Middle frontal gyrus (tissue), 1 donor: ENCODE measurements around the gene OLFML2A.
A peak's percentile ranks its signal among the peaks of the same experiment; 100 is the strongest.
"Not testable (repeated sequence)": the region's sequence is repeated elsewhere in the genome, so short reads cannot be mapped to it uniquely, and the experiment has no call there.

Source experiments
- DNase-seq: peaks from one replicate; pipeline ENCODE4 v3.0.0-alpha.2; 2015; ENCODE audit warnings: low spot score; ENCODE audit errors: extremely low spot score

Gene OLFML2A

DNA sequence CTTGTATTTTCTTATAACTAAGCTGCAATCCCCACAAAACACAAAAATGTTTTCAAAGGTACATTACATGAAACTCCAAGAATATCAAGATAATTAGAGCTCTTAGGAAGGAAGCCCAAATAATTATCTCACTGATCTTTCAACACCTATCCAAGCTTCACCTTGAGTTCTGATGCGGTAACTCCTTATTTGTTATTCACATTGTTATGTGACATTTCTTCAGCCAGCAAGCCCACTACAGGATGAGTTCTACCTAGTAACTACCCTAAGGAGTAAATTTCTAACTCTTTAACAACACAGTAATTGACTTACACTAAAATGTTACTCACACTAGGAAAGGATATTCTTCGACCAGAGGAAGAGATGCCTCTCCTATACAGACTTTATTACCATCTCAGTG, 15.7 kb upstream of the OLFML2A start:
- DNase-seq, result no peak

DNA sequence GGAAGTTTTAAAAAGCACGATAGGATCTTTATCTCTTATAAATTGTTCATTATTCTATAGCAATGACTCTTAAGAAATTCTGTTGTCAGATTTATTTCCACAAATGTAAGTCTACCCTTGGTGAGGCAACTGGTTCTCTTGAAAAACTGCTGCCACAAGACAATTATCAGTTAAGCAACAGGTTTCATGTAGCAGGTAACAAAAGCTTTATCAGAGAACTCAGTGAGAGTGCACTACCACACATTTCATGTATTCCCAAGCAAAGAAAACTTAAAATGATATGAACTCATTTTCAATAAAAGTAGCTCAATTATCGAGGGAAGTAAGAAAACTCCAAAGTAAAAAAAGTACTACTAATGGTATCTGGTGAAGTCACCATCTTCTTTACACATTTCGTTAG, 15.2 kb upstream of the OLFML2A start:
- no peak for DNase-seq

DNA sequence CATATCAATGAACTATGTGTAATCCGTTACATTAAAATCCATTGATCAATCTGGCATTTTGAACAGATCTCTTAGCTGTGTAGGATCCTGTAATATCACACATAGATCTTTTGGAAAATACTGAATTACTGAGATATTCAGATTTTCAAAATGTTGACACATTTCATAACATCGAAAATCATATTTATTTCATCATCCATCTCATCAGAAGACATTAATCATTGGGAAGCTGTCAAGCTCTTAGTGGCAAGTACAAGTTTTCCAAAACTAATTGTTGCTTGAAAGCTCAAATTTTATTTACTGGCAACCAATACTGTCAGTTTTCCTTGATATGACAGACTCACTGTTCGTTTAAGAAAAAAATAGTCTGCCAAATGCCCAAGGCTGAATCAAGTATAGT, 14.3 kb upstream of the OLFML2A start:
- DNase-seq, result no peak

DNA sequence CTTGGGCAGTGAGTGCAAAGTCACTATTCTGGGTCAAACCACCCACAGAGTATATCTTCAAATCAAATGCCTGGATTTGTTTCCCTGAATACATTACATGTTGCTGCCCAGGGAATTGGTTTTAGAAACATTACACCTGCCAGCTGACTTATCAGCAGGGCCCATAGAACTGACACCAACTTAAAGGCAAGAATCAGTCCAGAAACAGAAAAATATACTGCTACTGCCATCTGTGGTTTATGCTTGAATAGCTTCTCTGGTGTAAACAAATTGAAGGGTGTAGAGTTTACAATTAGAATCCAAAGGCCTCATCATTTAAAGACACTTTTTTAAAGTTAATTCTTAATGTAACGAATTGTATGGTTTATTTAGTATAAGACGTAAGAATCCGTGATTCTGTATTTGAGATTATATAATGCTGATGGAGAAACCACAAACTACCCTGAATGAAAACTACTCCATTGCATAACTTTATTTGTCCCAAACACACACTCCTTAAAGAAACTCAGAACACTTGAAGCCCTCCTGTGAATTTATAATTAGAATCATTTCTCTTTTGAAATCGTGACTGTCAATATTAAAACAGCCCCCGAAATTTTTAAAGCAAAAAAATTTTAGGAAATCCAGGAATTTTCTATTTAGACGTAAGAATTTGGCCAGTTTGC, 12.0 kb upstream of the OLFML2A start:
- no peak for DNase-seq

DNA sequence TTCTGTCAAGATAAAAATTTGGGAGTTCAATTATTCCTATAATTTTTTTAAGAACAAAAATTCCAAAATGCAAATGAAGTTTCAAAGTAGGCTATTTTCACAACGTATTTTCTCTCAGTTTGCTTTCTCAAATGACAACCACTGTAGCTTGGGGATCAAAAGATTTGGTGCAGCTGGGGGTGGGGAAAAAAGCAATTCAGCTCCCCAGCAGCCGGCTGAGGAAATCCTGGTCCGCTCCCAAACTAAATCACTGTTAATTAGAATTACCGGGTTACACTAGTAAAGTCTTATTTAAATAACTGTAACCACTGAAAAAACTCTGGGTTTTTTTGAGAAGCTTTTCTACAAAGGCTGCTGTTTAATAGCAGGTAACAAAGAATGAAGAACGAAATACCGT, 11.5 kb upstream of the OLFML2A start:
- no peak for DNase-seq

DNA sequence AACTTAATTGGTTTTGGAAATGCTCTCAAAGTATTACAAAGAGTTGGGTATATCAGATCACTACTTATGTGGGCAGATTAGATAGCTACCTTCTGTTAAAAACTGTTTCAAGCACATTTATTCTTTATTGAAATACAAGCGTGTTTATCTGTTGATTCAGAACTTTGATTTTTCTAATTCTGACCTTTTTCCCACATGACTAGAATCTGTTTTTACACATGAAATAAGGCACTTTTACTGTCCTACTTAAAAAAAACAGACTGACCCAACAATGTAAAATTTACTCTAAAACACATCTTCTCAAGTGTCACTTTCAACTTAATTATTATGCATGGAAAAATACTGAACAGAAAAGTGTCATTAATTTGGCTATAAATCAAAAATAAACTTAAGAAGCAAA, 10.6 kb upstream of the OLFML2A start:
- no peak for DNase-seq

DNA sequence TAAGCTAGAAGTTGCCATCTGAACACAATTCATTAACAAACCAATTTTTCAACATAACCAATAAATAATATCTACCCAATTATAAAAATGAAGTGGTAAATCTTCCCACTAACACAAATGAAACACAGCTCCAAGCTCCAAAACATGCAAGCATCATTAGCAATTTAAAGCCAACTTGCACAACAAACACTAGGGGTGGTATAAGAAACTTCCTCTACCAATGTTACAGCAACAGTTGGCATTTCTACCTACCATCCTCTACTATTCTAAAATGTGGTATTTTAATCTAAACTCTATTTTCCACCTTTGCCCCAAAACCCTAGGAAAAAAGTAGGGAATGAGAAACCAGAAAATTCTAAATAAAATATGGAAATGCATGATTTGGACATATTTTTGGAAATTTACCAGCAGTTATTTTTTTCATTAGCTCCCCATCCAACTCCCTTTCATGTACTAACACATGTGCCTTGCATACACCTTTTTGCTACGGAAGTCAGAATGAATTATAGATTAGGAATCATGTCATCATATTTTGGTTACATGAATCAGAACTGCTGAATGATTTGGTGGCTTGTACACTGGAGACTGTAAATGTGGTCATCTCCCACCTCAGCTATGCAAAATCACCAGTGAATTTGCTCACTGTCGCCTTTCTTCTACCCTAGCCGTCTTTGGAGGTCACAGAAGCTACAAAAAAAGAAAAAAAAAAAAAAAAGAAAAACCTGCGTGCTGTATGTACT, 9.9 kb upstream of the OLFML2A start:
- DNase-seq, result no peak

DNA sequence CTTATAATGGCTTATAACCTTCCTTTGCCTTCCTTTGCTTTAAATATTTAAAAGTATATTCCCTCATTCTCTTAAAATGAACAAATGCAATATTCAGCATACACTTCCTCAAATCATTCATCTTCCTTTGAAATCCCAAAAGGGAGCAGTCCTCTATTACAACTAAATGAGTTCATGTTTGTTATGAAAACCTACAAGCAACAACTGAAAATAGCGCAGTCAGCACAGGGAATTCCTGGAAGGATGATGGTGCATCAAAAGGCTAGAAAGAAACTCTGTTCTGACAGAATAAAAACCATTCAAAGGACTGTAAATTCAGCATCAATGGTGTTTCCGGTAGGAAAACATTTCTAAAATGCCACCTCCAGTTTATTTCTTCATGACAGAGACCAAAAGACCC, 9.1 kb upstream of the OLFML2A start:
- no peak for DNase-seq

DNA sequence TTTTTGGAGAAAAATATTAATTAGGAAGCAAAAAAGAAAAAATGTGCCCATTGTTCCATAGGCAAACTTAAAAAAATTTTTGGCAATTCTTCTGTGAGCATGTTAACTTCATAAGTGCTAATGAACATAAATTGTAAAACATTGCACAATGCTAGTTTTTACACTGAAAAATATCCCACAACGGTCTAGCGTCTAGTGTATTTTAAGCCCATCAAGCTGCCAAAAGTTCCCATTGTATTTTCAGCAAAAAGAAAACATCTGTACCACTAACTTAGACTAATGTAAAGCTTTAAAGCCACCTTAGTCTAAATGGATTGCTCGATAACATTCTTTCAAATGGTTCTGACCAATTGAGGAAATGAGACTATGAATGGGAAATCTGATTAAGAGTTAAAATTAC, 8.6 kb upstream of the OLFML2A start:
- DNase-seq, result no peak

DNA sequence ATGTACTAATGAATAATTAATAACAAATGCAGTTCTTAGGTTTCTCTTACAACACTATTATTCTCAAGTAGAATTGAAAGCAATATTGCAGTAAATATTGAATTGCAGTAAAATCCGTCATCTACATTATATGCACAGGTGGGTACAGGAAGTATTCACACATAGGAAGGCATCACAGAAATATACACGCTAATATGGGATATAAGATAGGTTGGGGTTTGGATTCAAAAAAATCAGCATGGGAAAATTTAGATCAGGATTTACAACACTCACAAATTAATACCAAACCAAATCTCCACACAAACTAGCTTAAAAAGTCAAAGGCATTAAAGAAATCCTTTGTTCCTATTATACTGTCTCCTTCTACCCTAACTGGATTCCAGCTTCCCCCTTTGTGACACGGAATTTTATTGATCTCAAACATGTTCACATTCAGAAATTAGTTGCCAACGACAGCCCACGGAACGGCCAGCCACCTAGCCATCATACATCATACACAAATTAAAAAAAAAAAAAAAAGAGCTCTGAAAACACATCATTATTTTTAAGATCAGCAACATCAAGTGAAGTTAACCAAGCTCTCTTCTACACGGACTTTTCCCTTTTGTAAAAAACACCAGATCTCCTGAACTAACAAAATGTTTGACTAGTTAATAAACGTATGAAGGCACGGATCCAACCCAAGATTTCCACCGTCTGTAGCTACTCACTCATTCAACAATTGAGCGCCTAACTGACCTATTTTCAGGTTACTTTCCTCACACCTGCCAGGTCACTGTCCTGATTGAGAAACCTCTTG, 8.0 kb upstream of the OLFML2A start:
- DNase-seq, result no peak

DNA sequence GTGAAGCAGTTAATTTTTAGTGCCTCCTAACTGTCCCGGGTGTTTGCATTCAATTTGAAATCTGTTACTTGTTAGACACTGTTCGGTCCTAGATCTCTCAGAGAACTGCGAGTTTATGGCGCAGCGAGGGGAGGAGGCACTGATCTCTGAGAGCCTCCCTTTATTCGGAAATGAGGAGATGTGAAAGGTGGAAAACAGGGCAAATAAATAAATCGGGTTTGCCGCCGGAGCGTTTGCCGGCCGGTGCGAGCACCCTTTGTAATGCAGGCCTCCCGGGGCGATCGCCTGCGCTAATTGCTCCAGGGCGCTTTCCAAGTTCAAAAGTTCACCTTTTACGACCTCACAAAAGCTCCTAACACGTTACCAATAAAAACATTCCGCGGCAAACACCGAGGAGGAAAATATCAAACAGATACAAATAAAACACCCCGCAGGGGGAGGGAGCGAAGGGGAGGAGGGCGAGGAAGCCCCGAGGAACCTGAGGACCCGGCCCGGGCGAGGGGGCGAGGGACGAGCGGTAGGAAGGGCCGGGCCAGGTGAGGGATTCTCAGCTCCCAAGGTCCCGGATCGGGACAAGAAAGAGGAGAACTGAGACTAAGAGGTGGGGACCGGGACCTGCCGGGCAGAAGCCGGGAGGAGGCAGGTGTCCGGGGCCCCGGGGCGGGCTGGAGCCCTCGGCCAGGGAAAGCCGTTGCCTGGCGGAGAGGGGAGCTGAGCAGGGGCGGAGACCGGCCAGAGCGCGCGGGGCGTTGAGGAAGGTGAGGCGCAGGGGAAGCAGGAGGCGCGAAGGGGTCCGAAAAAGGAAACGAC, 7.2 kb upstream of the OLFML2A start:
- no peak for DNase-seq

DNA sequence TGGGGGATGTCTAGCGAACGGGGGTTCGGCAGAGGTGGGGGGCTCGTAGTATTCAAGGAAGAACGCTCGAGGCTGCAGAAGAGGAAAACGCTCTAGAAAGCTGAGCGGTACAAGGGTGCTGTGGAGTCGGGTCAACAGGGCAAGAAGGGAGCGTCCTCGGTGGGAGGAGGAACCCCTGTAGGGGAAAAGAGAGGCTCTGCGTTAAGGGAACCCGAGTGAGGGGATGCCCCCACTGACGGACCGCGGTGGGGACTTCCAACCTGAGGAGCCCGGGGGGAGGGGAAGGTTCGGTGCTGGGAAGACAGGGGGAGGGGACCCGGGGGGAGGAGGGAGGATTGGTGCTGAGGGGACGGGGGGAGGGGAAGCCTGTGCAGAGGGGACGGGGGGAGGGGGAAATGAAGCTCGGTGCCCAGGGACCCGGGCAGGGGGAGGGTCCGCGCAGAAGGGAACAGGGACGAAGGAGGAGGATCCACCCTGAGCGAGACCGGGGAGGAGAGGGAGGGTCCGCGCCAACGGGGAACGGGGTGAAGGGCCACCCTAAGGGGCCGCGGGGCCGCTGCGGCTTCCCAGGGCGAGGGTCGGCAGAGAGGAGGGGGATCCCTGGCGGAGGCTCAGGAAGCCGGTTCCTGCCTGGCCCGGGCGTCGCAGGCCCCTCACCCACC, 6.4 kb upstream of the OLFML2A start:
- no peak for DNase-seq

DNA sequence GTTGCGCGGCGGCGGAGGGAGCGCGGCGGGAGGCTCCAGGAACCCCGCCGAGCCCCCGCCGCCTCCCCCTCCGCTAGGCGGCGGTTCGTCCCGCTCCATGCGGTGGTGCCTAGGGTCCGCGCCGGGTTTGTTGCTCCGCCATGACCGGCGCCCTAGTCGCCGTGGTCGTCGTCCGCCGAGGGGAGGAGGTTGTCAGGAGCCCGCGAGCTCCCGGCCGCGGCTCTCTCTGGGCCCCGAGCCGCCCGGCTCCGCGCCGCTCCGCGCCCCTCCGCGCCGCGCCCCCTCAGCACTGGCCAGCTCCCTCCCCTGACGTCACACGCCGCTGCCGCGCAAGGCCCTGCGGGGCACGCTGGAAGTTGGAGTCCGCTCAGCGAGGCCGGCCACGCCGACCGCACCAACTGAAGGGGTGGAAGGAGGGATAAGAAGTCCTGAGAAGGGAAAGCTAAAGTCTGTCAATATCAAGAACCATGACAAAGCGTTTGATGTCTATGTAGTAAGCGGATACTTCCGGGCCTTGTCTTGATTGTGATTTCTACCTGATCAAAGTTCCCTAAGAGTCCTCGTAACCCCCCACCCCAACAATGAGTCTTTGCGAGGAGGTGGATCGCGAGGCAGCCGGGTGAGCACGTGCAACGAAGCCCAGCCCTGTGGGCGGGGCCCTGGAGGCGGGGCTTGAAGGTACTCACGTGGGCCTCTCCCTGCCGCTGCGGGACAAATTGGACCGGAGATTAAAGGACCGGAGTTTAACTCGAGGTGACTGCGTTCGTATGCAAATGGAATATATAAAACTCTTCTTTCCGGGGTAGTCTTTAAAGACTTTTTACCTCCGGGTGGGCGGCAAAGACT, 5.7 kb upstream of the OLFML2A start, which contains the start of gene NR6A1:
TSS of gene NR6A1 (minus strand) at position 291 of the 846 bp plus-strand sequence.
- peak; percentile 89 for DNase-seq

DNA sequence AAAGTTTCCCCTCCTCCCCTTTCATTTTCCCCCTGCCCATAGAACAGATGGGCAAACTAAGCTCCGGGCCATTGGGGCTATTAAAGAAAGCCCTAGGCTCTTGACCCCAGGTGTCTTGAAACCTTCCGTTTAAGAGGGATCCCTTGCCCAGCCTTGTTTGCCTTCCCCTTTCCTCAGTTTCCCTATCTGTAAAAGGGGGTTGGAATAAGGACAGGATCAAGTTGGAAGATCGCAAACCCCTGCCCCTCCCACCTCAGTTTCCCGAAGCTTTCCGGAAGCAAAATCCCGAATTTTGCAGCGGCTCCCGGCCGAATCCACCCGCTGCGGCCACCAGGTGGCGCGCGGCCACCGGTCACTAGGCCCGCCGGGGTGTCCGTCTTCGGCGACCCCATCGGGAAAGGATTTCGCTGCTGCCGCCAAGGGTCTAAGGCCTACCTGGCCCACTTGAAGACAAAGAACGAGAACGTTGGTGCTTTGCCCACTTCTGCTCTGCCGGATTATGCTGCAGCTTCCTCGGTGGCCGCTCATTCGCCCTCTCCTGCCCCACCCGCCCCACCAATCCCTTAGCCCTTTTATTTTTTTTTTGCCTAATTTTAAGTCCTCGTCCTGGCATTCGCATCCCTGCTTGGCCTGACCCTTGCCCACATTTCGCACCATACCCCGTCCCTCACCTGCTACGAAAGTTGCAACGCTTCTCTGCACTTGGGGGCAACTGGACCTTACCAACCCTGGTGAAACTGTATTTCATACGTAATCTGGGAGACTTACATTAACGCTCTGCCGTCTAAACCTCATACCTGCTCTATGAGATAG, 4.9 kb upstream of the OLFML2A start:
- DNase-seq, result peak; percentile 46

DNA sequence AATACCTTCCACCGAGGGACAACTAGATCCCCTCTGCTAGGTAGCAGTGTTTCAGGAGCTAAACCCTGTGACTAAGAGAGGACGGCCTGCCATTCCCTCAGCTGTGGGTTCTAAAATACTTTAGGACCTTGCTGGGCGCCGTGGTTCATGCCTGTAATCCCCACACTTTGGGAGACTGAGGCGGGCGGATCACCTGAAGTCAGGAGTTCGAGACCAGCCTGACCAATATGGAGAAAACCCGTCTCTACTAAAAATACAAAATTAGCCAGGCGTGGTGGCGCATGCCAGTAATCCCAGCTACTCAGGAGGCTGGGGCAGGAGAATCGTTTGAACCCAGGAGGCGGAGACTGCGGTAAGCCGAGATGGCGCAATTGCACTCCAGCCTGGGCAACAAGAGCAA, 4.1 kb upstream of the OLFML2A start:
- DNase-seq, result not testable (repeated sequence)

DNA sequence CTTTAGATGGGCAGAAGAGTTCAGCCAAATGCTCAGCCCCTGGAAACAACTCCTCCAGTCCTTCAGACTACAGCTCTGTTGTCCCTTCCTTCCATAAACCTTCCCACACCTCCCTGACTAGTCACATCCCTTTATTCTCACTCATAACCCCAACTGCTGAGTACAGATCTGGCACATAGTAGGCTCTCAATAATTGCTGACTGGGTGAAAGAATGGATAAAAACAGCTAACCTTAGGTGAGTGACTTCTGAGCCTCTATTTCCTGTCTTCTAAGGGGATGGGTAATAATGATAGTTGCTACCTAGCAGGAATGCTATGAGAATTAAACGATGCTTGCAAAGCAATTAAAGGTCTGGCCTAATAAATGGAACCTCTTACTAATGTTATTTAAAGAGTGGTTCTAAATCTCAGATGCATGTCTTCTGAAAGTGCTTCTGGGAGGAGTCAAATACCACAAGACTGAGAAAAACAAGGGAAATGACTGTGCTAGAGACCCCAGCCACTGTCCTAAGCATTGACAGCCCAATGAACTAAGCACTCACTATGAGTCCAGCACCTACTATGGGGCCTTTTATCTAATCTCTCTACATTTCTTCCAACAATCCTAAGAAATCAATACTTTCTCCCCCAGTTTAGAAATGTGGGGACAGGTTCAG, 3.3 kb upstream of the OLFML2A start:
- DNase-seq, result no peak

DNA sequence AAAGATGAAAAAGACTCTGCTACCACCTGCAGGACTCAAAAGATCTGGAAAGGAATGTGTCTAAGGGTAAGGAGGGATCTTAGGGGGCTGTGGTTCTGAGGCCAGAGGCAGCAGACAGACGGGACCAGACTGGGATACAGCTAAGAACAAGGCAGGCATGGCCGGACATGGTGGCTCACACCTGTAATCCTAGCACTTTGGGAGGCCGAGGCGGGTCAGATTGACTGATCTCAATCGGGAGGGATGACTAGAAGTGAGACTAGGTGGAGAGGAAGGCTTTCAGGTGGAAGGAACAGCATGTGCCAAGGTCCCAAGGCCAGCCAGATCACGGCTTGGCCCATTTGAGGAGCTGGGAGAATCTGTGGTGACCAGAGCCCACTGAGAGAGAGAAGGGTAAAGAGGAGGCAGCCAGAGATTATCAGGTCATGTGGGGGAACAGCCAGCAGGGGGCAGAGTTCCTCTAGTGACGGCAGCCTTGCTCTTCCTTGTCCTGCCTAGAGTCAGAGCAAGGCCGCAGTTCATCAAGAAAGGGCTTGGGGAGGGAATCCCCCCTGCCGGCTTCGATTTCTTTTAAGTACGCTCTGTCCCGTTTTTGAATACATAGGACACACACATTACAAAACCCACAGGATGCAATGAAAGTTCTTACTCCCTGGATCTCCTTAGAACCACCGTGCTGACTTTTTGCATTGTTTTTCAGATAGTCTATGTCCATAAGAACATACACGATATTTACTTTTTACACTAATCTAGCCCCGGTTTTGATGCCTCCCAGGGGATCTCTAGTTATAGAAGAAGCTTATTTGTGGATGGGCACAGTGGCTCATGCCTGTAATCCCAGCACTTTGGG, 2.6 kb upstream of the OLFML2A start:
- DNase-seq, result peak; percentile 62

DNA sequence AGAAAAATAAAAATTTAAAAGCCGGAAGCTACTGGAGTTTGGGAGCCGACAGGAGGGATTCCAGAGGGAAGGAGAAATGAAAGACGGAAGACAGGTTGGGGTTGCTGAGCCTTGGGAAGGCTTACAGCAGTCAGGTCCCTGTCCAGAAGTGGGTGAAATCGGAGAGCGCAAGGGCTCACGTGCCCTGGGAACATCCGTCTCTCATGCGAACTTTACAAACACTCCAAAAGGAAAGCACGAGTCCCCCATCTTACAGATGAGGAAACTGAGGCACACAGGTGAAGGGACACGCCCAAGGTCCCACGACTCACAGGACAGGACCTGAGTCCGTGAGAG, 347 bp upstream of the OLFML2A start:
- no peak for DNase-seq
